Islet precursor cell (in vitro differentiated cells): ENCODE results near the gene PATJ.
"Not testable (repeated sequence)": the region's sequence is repeated elsewhere in the genome, so short reads cannot be mapped to it uniquely, and the experiment has no call there.

ENCODE experiments used
- DNase-seq: peaks from one replicate; pipeline ENCODE4 v3.0.0-alpha.2; 2018

PATJ gene

DNA sequence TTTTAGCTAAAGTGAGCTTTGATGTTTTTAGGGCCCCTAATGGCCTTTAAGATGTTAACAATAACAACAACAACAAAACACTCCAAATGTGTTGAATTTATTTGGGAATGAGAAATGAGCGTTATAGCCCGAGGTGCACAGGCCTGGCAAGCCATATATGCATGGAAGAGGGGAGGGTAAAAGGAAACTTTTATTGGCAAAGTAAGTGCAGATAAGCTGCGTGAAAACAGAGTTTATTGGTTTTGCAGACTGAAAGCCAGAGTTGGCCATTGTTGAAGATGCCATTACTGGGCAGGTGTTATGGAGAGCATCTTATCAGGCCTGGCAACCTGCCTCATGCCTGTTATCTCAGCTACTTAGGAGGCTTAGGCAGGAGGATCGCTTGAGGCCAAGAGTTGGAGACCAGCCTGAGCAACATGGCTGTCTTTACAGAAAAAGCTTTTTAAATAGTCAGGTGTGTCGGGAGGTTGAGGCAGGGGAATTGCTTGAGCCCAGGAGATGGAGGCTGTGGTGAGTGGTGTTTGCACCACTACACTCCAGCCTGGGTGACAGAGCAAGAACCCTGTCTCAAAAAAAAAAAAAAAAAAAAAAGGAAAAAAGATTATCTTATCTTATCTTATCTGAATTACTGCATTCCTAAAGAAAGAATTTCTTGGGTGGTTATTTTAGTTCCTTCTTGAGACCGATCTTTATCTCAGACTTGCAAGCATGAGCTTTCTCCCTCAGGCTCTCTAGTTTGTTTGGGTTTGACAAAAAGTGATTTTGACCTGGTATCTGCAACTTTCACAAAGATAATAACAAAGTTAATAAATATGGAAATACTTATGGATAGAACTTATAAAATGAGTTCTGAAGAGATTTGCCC is 1.7 kb downstream of the PATJ start:
- DNase-seq, result peak; percentile 68

DNA sequence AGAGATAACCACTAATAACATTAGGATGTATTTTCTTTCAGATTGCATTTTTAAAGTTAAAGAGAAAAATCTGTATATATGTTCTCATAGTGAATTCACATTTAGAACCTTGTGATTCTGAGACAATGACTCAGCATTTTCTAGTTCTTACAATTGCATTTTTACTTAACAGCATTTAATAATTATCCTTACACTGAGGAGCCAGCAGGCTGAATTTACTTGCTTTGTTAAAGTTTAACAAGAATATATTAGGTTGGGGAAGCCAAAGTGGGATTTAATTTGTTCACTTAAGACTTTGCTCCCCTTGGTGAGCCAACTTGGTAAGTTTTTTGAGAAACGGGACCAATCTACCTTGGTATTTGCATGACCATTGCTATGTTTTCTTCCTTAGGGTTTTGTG is 4.5 kb downstream of the PATJ start:
- DNase-seq, result no peak

DNA sequence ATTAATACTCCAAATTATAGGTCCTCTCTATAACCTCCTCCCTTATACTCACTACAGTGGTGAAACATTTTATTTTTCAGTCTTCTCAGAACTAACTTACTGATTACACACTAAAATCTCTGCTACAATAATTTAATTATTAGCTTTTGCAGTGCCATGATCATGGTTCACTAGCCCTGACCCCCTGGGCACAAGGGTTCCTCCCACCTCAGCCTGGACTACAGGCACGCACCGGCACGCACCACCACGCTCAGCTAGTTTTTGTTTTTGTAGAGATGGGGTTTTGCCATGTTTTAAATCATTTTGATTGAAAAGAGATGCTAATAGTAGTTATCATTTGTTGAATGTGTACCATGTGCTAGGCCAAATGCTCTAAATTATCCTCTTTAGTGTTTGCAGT is 6.3 kb downstream of the PATJ start:
- no peak for DNase-seq

DNA sequence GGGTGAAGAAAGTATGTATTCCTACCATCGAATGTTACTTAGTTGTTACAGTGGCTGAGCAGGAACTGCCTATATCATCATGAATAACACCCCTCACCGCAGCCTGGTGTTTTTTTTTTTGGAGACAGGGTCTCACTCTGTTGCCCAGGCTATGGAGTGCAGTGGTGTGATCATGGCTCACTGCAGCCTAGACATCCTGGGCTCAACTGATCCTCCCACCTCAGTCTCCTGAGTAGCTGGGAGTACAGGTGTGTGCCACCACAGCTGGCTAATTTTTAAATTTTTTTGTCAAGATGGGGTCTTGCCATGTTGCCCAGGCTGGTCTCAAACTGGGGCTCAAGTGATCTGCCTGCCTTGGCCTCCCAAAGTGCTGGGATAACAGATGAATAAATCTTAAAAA is 7.3 kb downstream of the PATJ start:
- DNase-seq, result no peak

DNA sequence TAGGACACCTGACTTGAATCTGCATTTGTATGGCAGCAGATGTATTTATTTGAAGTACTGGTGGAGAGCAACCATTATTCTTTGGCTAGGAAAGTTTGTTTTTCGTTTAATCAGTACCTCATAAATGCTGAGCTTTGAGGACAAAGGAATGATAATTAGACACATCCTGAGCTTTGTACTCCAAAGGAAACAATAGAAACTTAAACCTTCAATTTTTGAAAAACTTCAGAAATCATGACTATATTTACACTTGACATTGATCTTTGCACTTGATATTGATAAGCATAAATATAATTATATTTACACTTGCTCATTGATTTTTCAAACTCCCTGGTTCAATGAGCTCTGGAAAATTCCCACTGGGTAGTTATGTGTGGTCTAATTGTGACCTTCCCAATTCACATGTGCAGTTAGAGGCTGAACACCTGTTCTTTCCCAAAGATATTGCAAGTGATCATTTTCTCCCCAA is 10.7 kb downstream of the PATJ start:
- DNase-seq, result no peak

DNA sequence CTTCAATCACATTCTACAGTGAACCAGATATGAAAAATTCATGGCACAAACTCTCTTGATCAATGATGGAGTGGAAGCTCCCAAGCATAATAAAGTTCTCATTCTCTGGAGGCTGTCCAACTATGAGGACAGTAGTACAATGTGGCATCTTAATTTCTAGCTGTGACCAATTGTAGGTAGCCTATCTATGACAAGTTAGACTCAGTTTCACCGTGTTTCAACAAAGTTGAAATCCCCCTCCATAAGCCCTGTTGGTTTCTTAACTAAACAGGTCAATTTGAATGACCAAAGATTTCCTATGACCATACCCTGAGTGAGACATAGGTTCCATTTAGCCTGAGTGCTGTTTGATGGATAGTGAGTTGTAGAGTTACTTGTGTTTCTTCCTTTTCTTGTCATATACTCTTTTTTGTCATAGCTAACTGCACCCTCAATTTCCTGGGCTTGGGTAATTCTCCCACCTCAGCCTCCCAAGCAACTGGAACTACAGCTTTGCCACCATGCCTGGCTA is 11.8 kb downstream of the PATJ start:
- DNase-seq, result no peak

DNA sequence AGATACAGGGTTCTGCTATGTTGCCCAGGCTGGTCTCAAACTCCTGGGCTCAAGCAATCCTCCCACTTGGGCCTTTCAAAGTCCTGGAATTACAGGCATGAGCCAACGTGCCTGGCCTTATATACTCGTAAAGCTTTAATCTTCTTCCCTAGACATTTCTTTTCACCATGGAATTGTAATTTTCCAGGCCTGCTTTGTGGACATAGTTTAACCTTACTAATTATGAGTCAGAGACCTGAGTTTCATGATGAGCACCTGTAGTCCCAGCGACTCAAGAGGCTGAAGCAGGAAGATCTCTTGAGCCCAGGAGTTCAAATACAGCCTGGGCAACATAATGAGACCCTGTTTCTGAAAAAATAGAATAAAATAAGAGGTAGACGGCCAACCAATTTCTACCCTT is 12.3 kb downstream of the PATJ start:
- peak; percentile 75 for DNase-seq

DNA sequence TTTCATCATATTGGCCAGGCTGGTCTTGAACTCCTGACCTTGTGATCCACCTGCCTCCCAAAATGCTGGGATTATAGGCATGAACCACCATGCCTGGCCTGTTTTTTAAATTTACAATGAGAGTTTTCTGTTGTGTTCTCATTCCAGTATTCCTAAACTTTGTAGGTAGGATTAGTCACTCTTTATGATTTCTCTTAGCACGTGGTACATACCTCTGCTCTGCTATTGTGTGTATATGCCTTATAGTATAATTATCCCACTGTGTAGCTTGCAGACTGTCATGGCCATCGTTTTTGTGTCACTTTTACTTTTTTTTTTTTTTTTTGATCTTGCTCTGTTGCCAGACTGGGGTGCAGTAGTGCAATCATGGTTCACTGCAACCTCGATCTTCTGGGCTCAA is 14.5 kb downstream of the PATJ start:
- DNase-seq, result no peak

DNA sequence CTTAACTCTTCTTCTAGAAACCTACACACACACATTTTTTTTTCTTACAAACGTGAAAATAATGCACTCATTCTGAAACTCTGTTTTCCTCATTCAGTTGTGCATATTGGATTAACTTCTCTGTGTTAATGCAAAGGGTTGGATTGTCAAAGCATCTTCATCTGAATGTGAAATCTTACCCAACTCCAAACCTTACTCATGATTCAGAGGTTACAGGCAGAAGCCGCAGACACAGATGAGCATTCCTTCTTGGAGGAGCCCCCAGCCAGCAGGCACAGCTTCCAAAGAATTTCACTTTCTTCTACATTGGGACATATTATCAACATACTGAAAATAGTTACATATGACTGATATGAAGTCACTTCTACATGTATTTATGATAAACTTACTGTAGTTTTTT is 15.7 kb downstream of the PATJ start:
- DNase-seq, result no peak

DNA sequence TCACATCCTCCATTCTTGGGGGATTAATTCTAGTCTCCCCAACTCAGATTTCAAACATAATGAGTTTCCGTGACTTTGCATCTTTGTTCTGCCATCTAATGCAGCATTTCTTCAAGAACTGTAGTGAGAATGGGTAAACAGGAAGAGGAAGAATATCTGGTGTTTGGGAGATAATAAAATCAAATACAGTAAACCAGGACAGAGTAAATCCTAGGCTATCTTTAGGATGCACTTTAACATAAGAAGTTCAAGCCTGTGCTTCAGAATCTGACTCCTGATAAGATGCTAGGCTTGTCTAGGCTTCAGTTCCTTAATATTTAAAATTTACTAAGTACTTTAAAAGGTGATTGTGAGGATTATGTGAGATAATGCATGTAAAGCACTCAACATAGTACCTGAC is 27.9 kb downstream of the PATJ start:
- DNase-seq, result no peak

DNA sequence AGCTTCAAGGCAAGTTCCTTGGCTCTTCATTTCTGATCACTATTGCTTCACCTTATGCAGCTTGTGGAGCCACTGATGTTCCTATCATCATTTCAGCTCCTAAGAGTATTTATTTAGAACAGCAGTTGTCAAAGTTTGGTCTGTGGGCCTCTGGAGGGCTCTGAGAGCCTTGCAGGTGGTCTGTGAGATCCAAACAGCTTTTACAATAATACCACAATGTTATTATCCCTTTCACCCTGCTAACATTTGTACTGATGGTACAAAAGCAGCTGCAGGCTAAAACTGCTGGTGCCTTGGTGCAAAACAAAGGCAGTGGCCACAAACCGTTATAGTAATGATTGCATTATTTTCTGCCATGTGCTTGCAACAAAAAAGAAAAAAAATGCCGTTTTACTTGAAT is 33.8 kb downstream of the PATJ start:
- no peak for DNase-seq

DNA sequence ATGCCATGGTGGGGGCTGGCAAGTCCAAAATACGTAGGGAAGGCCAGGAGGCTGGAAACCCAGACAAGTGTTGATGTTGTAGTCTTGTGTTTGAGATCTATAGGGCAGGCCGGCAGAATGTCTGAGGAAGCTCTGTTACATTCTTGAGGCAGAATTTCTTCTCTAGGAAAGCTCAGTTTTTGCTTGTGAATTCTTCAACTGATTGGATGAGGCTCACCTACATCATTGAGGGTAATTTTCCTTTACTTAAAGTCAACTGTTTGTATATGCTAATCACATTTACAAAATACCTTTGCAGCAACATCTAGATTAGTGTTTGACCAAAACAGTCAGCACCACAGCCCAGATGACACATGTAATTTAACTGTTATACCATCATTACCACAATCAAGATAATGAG is 37.0 kb downstream of the PATJ start:
- DNase-seq, result no peak

DNA sequence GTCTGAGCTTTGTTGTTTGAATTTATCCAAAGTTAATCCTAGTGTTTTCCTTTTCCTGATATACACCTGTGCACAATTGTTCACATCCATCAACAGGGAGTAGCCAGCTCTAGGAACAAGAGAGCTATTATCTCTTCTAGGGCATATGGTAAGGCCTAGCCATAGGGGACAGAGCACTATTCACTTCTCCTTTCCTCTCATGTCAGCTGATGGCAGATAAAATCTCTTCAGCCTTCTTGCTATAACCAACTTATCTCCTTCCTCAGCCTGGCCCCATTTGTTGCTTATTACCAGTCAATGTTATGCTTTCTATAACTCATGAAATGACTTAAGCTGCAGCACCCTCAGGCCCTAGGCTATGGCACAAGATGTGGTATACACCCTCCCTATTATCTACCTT is 38.9 kb downstream of the PATJ start:
- no peak for DNase-seq

DNA sequence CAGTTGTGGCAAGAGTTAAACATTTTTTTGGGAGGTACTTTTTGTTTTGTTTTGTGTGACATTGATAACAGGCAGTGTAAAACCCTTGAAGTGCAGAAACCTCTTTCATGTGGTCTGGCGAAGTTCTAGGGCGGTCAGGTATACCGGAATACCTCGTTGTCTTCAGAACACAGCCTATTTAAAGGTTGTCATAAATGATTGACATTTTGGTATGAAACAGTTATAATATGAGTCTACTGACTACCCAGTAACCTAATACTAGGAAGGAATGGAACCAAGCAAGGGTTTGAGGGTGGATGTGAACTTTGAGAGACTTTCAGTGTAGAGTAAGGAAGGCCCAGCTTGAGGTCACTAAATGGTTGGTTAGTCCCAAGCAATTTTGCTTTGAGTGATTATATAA is 40.5 kb downstream of the PATJ start:
- no peak for DNase-seq

DNA sequence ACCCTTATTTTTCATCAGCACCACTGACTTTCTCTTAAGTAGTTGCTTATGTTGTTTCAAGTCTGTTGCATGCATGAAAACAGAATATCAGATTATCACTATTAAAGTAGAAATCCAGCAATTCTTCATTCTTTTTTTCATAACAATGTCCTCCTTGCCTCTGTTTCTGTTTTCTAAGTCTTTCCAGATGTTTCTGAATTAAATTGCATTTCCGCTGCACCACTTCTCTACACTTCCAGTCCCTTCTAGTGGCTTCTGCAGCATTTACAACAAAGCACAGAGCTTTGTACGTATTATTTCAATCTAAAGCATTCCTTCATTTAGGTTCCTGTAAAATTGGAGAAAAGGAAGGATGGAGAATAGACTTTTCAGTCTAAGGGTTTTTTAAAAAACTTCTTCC is 42.4 kb downstream of the PATJ start:
- DNase-seq, result no peak

DNA sequence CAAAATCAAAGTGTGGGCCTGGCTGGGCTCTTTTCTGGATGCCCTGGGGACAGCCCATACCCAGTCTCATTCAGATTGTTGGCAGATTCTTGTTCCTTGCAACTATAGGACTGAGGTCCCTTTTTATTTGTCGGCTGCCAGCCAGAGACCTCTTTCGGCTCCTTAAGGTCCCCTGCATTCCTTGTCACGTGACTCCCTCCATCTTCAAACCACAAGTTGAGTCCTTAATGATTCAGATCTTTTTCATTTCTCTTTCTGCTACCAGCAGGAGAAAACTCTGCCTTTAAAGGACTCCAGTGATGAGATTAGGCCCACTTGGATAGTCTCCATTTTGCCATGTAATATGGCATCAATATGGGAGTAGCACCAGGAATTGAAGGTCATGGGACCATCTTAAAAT is 48.6 kb downstream of the PATJ start:
- no peak for DNase-seq

DNA sequence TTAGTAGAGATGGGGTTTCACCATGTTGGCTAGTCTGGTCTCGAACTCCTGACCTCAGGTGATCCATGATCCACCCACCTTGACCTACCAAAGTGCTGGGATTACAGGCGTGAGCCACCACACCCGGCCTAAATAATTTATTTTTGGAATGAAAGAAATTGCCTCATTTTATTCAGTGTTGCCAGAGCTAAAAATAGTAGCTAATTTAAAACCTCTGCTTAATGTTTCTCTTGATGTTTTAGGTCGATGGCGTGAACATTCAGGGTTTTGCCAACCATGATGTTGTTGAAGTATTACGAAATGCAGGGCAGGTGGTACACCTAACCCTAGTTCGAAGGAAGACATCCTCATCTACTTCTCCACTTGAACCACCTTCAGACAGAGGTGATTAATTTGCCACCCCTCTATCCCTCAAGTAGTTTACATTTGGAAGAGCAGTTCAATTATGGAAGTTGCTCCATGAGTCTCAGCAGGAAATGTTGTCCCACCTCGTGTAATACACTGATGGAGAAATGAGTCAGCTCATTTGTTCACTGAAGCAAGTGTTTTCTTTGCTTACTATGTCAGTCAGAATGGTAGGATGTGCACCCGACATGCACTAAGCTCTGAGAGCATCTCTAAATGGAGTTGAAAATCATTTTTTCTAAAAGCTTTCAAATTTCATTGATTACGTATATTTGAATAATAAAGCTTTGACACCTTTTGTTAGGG is 54.9 kb downstream of the PATJ start:
- no peak for DNase-seq

DNA sequence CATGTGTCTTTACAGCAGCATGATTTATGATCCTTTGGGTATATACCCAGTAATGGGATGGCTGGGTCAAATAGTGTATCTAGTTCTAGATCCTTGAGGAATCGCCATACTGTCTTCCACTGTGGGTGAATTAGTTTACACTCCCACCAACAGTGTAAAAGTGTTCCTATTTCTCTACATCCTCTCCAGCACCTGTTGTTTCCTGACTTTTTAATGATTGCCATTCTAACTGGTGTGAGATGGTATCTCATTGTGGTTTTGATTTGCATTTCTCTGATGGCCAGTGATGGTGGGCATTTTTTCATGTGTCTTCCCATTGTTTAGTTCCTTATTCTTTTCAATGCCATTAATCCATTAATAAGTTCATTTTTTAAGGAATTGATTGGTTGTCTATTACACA is 58.8 kb downstream of the PATJ start:
- not testable (repeated sequence) for DNase-seq

DNA sequence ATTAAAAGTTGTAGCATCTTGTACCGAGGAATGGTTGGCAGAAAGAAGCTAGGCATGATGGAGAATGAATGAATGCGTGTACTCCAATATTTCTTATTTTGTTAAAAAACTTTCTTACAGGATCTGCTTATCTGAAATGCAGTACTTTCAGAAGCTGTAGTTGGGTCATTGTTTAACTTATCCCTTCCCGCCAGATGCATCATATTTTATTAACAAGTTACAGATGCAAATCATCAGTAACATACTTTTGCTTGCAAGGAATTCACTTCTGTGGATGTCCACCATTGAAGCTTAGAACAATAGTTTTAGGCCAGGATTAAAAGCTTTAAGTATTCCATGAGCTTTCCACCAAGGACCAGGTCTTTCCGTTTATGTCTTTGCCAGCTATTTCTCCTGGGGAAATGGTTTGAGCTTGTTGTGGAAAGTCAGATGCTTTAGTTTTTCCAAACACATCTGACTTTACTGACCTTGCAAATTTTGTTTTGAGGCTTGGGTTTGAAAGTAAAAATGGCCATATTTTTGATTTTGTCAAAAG is 65.4 kb downstream of the PATJ start:
- DNase-seq, result no peak

DNA sequence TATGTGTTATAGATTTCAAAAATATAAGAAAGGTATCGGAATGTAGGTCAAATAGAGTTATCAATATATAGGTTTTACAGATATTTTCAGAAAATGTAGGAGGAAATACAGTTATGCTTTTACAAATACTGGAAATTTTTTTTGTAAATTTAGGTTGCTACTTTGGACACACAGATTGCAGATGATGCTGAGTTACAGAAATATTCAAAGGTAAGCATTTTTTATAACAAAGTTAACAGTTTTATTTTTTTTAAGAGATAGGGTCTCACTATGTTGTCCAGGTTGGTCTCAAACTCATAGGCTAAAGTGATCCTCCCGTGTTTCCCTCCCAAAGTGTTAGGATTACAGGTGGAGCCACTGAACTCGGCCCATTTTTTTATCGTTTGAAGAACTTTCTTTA is 66.0 kb downstream of the PATJ start:
- DNase-seq, result no peak

DNA sequence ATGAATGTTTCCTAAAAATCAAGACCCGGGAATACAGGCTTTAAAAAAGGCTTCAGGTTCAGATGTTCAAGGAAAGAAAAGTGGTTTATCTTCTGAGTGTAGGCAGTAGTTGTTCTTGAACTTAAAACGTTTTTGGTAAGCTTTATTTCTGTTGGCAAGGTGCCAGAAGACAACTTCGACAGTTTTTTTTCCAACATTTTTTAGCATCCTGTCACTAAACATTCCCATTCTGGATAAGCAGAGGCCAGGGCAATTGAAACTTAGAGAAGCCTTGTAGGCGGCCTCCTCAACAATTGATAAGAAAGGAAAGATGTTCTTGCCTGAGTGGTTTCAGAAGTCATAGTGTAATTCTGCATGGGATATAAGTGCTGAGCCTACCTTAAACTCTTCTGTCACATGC is 66.7 kb downstream of the PATJ start:
- DNase-seq, result no peak

DNA sequence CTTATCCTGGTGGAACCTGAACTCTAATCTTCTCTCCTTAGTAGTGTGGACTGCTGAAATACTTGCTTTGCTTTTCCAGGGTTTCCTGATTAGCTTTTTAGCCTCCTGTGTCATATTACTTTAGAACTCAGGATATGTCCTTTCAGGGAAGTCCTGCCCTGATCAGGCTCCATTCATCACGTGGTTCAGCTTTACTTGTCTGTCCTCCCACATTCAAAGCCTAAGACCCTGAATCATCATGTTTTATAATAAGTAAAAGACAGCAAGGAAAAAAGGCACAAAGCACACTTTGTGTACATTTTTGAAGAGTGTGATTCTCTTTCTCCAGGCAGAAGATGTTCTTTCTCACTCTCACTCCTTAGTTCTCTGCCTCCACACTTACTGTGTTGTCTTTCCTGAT is 70.6 kb downstream of the PATJ start:
- no peak for DNase-seq

DNA sequence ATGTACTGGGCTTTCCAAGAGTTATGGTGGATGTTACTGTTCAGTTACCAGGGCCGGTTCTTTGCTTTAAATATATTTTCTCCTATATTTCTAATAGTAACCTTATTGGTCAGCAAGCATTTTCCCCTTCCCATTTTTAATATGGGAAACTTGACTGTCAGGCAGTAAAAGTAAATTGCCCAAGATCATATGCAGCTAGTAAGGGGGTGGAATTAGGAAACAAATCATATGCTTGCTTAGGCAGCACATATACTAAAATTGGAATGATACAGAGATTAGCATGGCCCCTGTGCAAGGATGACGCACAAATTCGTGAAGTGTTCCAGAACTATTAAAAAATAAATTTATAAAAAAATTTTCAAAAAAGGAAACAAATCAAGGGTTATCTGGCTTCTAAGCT is 73.9 kb downstream of the PATJ start:
- DNase-seq, result no peak

DNA sequence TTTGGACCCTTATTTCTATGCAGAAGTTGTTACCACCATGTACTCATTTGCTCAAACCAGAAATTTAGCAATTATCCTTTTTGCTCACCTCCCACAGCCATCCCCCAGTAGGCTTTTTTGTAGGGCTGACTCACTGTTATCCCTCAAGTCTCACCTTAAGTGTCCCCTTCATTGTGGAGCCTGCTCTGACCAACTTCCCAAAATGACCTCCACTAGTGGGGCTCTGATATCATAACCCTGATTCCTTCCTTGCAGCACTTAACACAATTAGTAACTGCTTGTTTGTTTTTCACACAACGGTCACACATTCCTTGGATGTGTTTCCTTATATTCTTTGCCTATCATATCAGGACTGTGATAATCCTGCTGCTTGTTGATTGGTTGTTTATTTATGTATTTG is 76.7 kb downstream of the PATJ start:
- DNase-seq, result no peak
